ENCODE results near the gene OGFOD2.

The OGFOD2 gene

GRCh38 chr12:122989225-122989839 lies 14.3 kb downstream of the OGFOD2 start:
- no peak for DNase-seq (ENCODE audit: low read depth in 2 of 2)

- no peak for DNase-seq (ENCODE audit: low read depth in 2 of 2)
These were observed 14.9 kb downstream of the OGFOD2 start for GRCh38 chr12:122989874-122990419.

GRCh38 chr12:122990561-122990960 lies 15.5 kb downstream of the OGFOD2 start:
- no peak for DNase-seq (ENCODE audit: low read depth in 2 of 2)

GRCh38 chr12:122990961-122991622 lies 16.0 kb downstream of the OGFOD2 start:
- no peak for DNase-seq (ENCODE audit: low read depth in 2 of 2)

GRCh38 chr12:122991623-122992275 lies 16.7 kb downstream of the OGFOD2 start:
- DNase-seq (ENCODE audit: low read depth in 2 of 2) = no peak

- DNase-seq (ENCODE audit: low read depth in 2 of 2) = no peak
These were observed 17.3 kb downstream of the OGFOD2 start for GRCh38 chr12:122992386-122992785.

GRCh38 chr12:122994140-122994675 lies 19.2 kb downstream of the OGFOD2 start:
- no peak for DNase-seq (ENCODE audit: low read depth in 2 of 2)

- no peak for DNase-seq (ENCODE audit: low read depth in 2 of 2)
These were observed 19.9 kb downstream of the OGFOD2 start for GRCh38 chr12:122994781-122995502.

GRCh38 chr12:122995503-122996187 lies 20.6 kb downstream of the OGFOD2 start:
- DNase-seq (ENCODE audit: low read depth in 2 of 2) = no peak

GRCh38 chr12:122996188-122996601 lies 21.2 kb downstream of the OGFOD2 start:
- DNase-seq (ENCODE audit: low read depth in 2 of 2) = no peak

- DNase-seq (ENCODE audit: low read depth in 2 of 2) = no peak
These were observed 21.7 kb downstream of the OGFOD2 start for GRCh38 chr12:122996621-122997342.

- DNase-seq (ENCODE audit: low read depth in 2 of 2) = no peak
These were observed 22.6 kb downstream of the OGFOD2 start for GRCh38 chr12:122997343-122998250.

- DNase-seq (ENCODE audit: low read depth in 2 of 2) = no peak
These were observed 23.3 kb downstream of the OGFOD2 start for GRCh38 chr12:122998316-122998715.

GRCh38 chr12:122999196-122999946 lies 24.3 kb downstream of the OGFOD2 start:
- no peak for DNase-seq (ENCODE audit: low read depth in 2 of 2)

GRCh38 chr12:122999986-123000420 lies 25.0 kb downstream of the OGFOD2 start:
- DNase-seq (ENCODE audit: low read depth in 2 of 2) = no peak

- no peak for DNase-seq (ENCODE audit: low read depth in 2 of 2)
These were observed 25.5 kb downstream of the OGFOD2 start for GRCh38 chr12:123000578-123000977.

- no peak for DNase-seq (ENCODE audit: low read depth in 2 of 2)
These were observed 26.4 kb downstream of the OGFOD2 start for GRCh38 chr12:123001464-123001863.

- no peak for DNase-seq (ENCODE audit: low read depth in 2 of 2)
These were observed 28.2 kb downstream of the OGFOD2 start for GRCh38 chr12:123003257-123003656.

- no peak for DNase-seq (ENCODE audit: low read depth in 2 of 2)
These were observed 29.2 kb downstream of the OGFOD2 start for GRCh38 chr12:123004287-123004686.

Data from stimulated activated CD8-positive, alpha-beta memory T cell treated with anti-CD3 and anti-CD28 coated beads, Interleukin-7, amount 100 ng/mL, for 4 hours (primary cell).